GM12878 (cell line): ENCODE data around the gene TBC1D22B. TPM values are rescaled to one million over a fixed set of nuclear protein-coding genes. Genes with fewer than 3 reads are reported as not detected.

Experiments
- ATAC-seq: fragments of 200-7000 bp; cut with Tn5 transposase; 3 replicates; pipeline ENCODE4 v1.9.1; 2020; ENCODE audit warnings: mild to moderate bottlenecking, moderate library complexity
- BruUV-seq: library from RNA; stranded (reverse); fragments of 400-500 nt; replicated peaks from 2 replicates; lab custom pipeline; 2021; lab: Mats Ljungman, UMichigan
- CTCF ChIA-PET: fragments of 300-600 bp; sonication (Branson Sonifier 250); formaldehyde crosslinking; extraction: SDS; loops from one replicate; lab custom pipeline; 2021; ENCODE audit warnings: inconsistent platforms; lab: Yijun Ruan, JAX
- POLR2A ChIA-PET: fragments of 350-600 bp; formaldehyde crosslinking; extraction: SDS; loops from one replicate; lab custom pipeline; 2021; ENCODE audit warnings: inconsistent platforms; lab: Charles Lee
- RAD21 ChIA-PET: fragments of 300-600 bp; sonication (Branson Sonifier 250); formaldehyde crosslinking; loops from one replicate; lab custom pipeline; 2023; ENCODE audit warnings: antibody characterized with exemption; ENCODE audit not compliant: unreplicated experiment; lab: Charles Lee
- SMC1A ChIA-PET: fragments of 300-600 bp; sonication (Branson Sonifier 250); formaldehyde crosslinking; loops from one replicate; lab custom pipeline; 2023; ENCODE audit not compliant: unreplicated experiment, uncharacterized antibody; lab: Charles Lee
- DNase-seq: peaks from one replicate; pipeline ENCODE4 v3.0.0-alpha.2; 2011; ENCODE audit warnings: low read depth, low spot score
- FAIRE-seq: peaks from 3 replicates; lab custom pipeline; 2011; peaks lifted over from hg19 to GRCh38; lab: Jason Lieb, UNC
- H2AFZ ChIP-seq: 2 replicates; pipeline ENCODE4 v1.6.0; 2011; ENCODE audit warnings: low read depth, low read length, control low read depth; ENCODE audit not compliant: control insufficient read depth
- H3K27ac ChIP-seq: 2 replicates; pipeline ENCODE4 v1.5.1; 2011; ENCODE audit warnings: control low read depth; ENCODE audit not compliant: control insufficient read depth, insufficient read depth
- H3K27me3 ChIP-seq, 2 experiments: replicated peaks in 1 of 2; 2 replicates each; pipeline versions ENCODE4 v1.6.0 to v1.6.1; 2011; ENCODE audit warnings: low read length in 1 of 2; ENCODE audit not compliant: control insufficient read depth in 2 of 2, insufficient read depth in 2 of 2
- H3K36me3 ChIP-seq, 2 experiments: 2 replicates each; pipeline ENCODE4 v1.5.1; 2011; ENCODE audit warnings: low read length in 1 of 2; ENCODE audit not compliant: control insufficient read depth in 2 of 2, insufficient read depth in 2 of 2
- H3K4me1 ChIP-seq: 2 replicates; pipeline ENCODE4 v1.6.1; 2011; ENCODE audit warnings: mild to moderate bottlenecking, low read length, moderate library complexity, mixed read lengths; ENCODE audit not compliant: control insufficient read depth, insufficient read depth
- H3K4me2 ChIP-seq: 2 replicates; pipeline ENCODE4 v1.6.0; 2011; ENCODE audit warnings: control low read depth; ENCODE audit not compliant: control insufficient read depth, insufficient read depth
- H3K4me3 ChIP-seq: fragments of 200-600 bp; sonication (generic); 2 replicates; pipeline ENCODE4 v1.5.1; 2016
- H3K79me2 ChIP-seq: 2 replicates; pipeline ENCODE4 v1.6.0; 2011; ENCODE audit warnings: low read length; ENCODE audit not compliant: control insufficient read depth, insufficient read depth
- H3K9ac ChIP-seq: 2 replicates; pipeline ENCODE4 v1.8.0; 2011; ENCODE audit warnings: low read length, control low read depth, mixed read lengths; ENCODE audit not compliant: control insufficient read depth, insufficient read depth
- H3K9me3 ChIP-seq: replicated peaks from 3 replicates; pipeline ENCODE4 v1.5.1; 2011; ENCODE audit warnings: mild to moderate bottlenecking, low read length; ENCODE audit not compliant: control insufficient read depth, insufficient read depth
- H4K20me1 ChIP-seq: 2 replicates; pipeline ENCODE4 v1.6.0; 2011; ENCODE audit not compliant: control insufficient read depth, insufficient read depth
- CHD2 ChIP-seq: IDR thresholded peaks from 2 replicates; pipeline ENCODE4 v1.6.1; 2011; ENCODE audit warnings: low read depth, low read length, improper control_type of control experiment, borderline replicate concordance
- MEF2A ChIP-seq: IDR thresholded peaks from 2 replicates; pipeline ENCODE4 v1.6.1; 2011; ENCODE audit warnings: low read depth, mild to moderate bottlenecking, low read length, moderate library complexity; ENCODE audit not compliant: insufficient read depth
- NFXL1 ChIP-seq: fragments of 450-650 bp; IDR thresholded peaks from 2 replicates; pipeline ENCODE4 v1.6.1; 2017; ENCODE audit warnings: antibody characterized with exemption, mild to moderate bottlenecking, borderline replicate concordance
- POLR2AphosphoS2 ChIP-seq: IDR thresholded peaks from 2 replicates; pipeline ENCODE4 v1.6.1; 2011; ENCODE audit warnings: low read depth, mild to moderate bottlenecking, low read length, improper control_type of control experiment, moderate library complexity
- SMAD1 ChIP-seq: fragments of 450-650 bp; IDR thresholded peaks from 2 replicates; pipeline ENCODE4 v1.6.1; 2018; ENCODE audit warnings: mild to moderate bottlenecking, low read depth; ENCODE audit not compliant: partially characterized antibody
- SMAD5 ChIP-seq: IDR thresholded peaks from 2 replicates; pipeline ENCODE4 v1.6.1; 2016; ENCODE audit warnings: antibody characterized with exemption, low read depth
- ZNF274 ChIP-seq: IDR thresholded peaks from one replicate; pipeline ENCODE4 v1.8.0; 2011; ENCODE audit not compliant: insufficient read length, insufficient read depth
- WGBS: methylation state at CpG from one replicate; pipeline ENCODE4 v1.1.6; 2016; ENCODE audit warnings: low lambda C conversion rate; ENCODE audit not compliant: insufficient replicate concordance, insufficient coverage; ENCODE audit errors: missing lambda C conversion rate; 5-methylcytosine and 5-hydroxymethylcytosine counted together
- in situ Hi-C: fragments of 300-500 bp; cut with MboI; formaldehyde crosslinking; loops from 9 replicates; pipeline ENCODE4 v1.14.3; 2018; ENCODE audit warnings: mixed read lengths
- intact Hi-C: fragments of 100-400 bp; cut with micrococcal nuclease; formaldehyde crosslinking; loops from one replicate; pipeline ENCODE4 v1.14.2; 2022; ENCODE audit not compliant: unreplicated experiment
- polyA plus RNA-seq, 11 experiments: library from polyadenylated mRNA; depleted of rRNA in 4 of 11; unstranded in 6 of 11; stranded (reverse) in 5 of 11; fragments of >200 nt; fragmentation: Nextera tagmentation in 4 of 11; fragmentation: Illumina TruSeq in 1 of 11; extraction: Ambion mirVana in 4 of 11; extraction: Trizol in 1 of 11; gene quantifications; 1 replicate in 1 of 11; 2 replicates in 10 of 11; pipeline versions ENCODE4 v1.2.1 to v1.2.3, GENCODE V29; 2011 to 2016; ENCODE audit warnings: inconsistent platforms in 2 of 11, missing spikeins in 2 of 11, low read depth in 1 of 11
- total RNA-seq, 4 experiments: library from RNA; depleted of rRNA in 3 of 4; stranded (reverse); fragments of >200 nt in 3 of 4; fragmentation: Illumina TruSeq in 1 of 4; extraction: Trizol in 1 of 4; gene quantifications; 2 replicates each; pipeline versions ENCODE4 v1.2.1 to v1.2.3, GENCODE V29; 2013 to 2021
- TF ChIP-seq, protein P1 (sequence below): fragments of 450-650 bp; IDR thresholded peaks from 2 replicates; pipeline ENCODE4 v1.6.1; 2017; ENCODE audit warnings: borderline replicate concordance
- TF ChIP-seq, protein P2 (sequence below): fragments of 450-650 bp; formaldehyde crosslinking; IDR thresholded peaks from 2 replicates; pipeline ENCODE4 v1.4.0; 2022; ENCODE audit warnings: mild to moderate bottlenecking, moderate library complexity
- TF ChIP-seq, protein P3 (sequence below): IDR thresholded peaks from 2 replicates; pipeline ENCODE4 v1.6.1; 2011; ENCODE audit warnings: borderline replicate concordance, low read depth, mild to moderate bottlenecking, moderate library complexity, low read length; ENCODE audit not compliant: insufficient read depth, poor library complexity, severe bottlenecking

TBC1D22B gene
- total and polyA plus RNA-seq, 10 of the 15 experiments (the other 5 are each of a cell fraction or from before 2014, with no cell fraction given), result 3.4 to 18.7 (median 14.1) TPM

DNA sequence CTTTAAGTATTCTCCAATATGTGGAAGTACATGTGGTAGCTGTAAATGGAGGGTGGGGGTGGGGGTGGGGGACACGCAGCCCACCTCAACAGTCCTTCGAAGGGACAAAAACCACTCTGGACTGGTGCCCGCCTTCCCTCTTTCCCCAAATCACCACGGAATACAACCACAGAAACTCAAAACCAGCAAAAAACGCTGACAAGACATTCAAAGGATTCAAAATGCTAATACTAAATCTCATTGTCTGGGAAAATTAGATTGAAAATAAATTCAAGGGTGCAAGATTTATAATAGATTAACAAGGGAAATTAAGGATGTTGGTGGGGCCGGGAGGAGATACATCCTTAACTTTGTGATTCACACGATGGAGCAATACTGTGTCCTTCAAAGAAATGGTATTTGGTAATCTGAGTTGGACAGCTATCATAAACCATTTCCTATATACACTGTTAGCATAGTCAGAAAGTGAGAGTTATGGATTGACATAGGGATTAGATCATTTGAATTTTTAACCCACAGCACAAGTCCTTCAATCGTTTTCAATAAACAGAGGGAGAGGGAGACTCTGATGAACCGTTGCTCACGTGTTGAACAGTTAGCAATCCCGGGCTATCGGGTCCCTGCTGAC, 766 bp upstream of the TBC1D22B start (continued):
- TF ChIP-seq ZNF274, result no peak
- TF ChIP-seq NFXL1, result no peak

DNA sequence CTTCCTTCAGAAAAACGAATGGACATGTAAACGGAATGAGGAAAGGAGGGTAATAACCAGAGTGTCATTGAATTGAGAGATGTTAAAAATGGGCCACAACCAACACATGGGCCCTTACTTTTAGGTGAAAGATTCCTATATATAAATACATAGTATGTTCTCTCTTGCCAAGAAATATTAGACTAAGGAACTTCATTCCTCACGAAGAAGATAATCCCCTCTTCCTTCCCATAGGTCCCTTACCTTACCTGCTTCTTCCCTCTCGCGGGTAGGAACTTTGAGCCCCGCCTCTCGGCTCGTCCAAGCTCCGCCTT, 295 bp upstream of the TBC1D22B start:
- 0% methylated on average over 9 of the region's 9 CpGs for WGBS
- peak overlapping the region; percentile 84; the same call in 1 of the 2 replicates for H3K4me3 ChIP-seq
- TF ChIP-seq SMAD5, result no peak
- no peak for TF ChIP-seq POLR2AphosphoS2
- no peak for TF ChIP-seq CHD2
- TF ChIP-seq, protein P1, sequence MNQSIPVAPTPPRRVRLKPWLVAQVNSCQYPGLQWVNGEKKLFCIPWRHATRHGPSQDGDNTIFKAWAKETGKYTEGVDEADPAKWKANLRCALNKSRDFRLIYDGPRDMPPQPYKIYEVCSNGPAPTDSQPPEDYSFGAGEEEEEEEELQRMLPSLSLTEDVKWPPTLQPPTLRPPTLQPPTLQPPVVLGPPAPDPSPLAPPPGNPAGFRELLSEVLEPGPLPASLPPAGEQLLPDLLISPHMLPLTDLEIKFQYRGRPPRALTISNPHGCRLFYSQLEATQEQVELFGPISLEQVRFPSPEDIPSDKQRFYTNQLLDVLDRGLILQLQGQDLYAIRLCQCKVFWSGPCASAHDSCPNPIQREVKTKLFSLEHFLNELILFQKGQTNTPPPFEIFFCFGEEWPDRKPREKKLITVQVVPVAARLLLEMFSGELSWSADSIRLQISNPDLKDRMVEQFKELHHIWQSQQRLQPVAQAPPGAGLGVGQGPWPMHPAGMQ, result no peak
- TF ChIP-seq SMAD1, result no peak
- TF ChIP-seq, protein P2, sequence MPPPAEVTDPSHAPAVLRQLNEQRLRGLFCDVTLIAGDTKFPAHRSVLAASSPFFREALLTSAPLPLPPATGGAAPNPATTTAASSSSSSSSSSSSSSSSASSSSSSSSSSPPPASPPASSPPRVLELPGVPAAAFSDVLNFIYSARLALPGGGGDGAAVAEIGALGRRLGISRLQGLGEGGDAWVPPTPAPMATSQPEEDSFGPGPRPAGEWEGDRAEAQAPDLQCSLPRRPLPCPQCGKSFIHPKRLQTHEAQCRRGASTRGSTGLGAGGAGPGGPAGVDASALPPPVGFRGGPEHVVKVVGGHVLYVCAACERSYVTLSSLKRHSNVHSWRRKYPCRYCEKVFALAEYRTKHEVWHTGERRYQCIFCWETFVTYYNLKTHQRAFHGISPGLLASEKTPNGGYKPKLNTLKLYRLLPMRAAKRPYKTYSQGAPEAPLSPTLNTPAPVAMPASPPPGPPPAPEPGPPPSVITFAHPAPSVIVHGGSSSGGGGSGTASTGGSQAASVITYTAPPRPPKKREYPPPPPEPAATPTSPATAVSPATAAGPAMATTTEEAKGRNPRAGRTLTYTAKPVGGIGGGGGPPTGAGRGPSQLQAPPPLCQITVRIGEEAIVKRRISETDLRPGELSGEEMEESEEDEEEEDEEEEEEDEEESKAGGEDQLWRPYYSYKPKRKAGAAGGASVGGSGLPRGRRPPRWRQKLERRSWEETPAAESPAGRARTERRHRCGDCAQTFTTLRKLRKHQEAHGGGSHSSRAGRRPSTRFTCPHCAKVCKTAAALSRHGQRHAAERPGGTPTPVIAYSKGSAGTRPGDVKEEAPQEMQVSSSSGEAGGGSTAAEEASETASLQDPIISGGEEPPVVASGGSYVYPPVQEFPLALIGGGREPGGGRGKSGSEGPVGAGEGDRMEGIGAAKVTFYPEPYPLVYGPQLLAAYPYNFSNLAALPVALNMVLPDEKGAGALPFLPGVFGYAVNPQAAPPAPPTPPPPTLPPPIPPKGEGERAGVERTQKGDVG (CRISPR knock-in tag), result no peak
- no peak for TF ChIP-seq MEF2A
- TF ChIP-seq, protein P3, sequence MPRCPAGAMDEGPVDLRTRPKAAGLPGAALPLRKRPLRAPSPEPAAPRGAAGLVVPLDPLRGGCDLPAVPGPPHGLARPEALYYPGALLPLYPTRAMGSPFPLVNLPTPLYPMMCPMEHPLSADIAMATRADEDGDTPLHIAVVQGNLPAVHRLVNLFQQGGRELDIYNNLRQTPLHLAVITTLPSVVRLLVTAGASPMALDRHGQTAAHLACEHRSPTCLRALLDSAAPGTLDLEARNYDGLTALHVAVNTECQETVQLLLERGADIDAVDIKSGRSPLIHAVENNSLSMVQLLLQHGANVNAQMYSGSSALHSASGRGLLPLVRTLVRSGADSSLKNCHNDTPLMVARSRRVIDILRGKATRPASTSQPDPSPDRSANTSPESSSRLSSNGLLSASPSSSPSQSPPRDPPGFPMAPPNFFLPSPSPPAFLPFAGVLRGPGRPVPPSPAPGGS, result no peak
- no peaks in the 10 kb centered on the region for H3K36me3 ChIP-seq
- H3K9ac ChIP-seq, result no peak overlapping the region
- SMC1A ChIA-PET, result interaction anchor here (1.1 to 1.5 kb wide), 5 partner anchors 9 to 87 kb away, joined by 3 to 5 read pairs (median 3); partner anchors contain the start of gene PIM1
- peaks cover 11% of the 10 kb centered on the region for H3K4me1 ChIP-seq
- H3K27ac ChIP-seq, result no peak overlapping the region
- FAIRE-seq, result no peak
- peak overlapping the region; percentile 78 for H3K4me2 ChIP-seq
- intact Hi-C loops, result no loop called here
- CTCF ChIA-PET, result interaction anchor here (1.0 to 2.0 kb wide), 5 partner anchors 49 to 86 kb away, joined by 3 to 7 read pairs (median 4); no protein-coding TSS in a partner anchor
- H3K27me3 ChIP-seq, result no peaks in the 10 kb centered on the region
- H3K79me2 ChIP-seq, result peaks cover 38% of the 10 kb centered on the region
- no TSS peak for BruUV-seq
- RAD21 ChIA-PET, result interaction anchor here (1.2 to 1.7 kb wide), 4 partner anchors 14 to 86 kb away, joined by 4 to 6 read pairs (median 5); no protein-coding TSS in a partner anchor
- no peaks in the 10 kb centered on the region; the same call in 1 of the 2 replicates for H4K20me1 ChIP-seq
- in situ Hi-C loops, result no loop called here
- POLR2A ChIA-PET, result interaction anchor here (0.6 to 1.6 kb wide), 10 partner anchors 9 to 271 kb away, joined by 3 to 8 read pairs (median 4); partner anchors contain the start of gene MTCH1
- ATAC-seq, result no peak
- DNase-seq, result no peak
- no peaks in the 10 kb centered on the region for H3K9me3 ChIP-seq
- H2AFZ ChIP-seq, result peak overlapping the region; percentile 60
